Measurements from ENCODE around the gene CARNS1. TPM values are rescaled to one million over a fixed set of nuclear protein-coding genes. Genes with fewer than 3 reads are reported as not detected.

CARNS1 gene
- total and polyA plus RNA-seq, 4 donors = 0.38 to 9.3 (median 7.6) TPM

GRCh38 chr11:67428052-67429001 lies 12.8 kb downstream of the CARNS1 start, which contains the start of gene RPS6KB2:
TSS of gene RPS6KB2 (plus strand) at chr11:67428494. CDS start at chr11:67428546, 52 bp downstream.
- H3K9me3 ChIP-seq (ENCODE audit: control insufficient read depth, low read length) = no peaks in the 10 kb centered on the region
- intact Hi-C loops (cut with DNase I) = no loop called here
- DNase-seq (peak; percentile 99 to 100), ATAC-seq (ENCODE audit: low FRiP score) (peak; percentile 94)
- peak within 1 kb of the TSS; percentile 61 to 75 for H3K4me3 ChIP-seq (ENCODE audit: low read length in 2 of 2)
- H3K4me1 ChIP-seq (ENCODE audit: control insufficient read depth in 1 of 2, insufficient read depth in 2 of 2, low read length in 2 of 2) = no peaks in the 10 kb centered on the region
- H3K27ac ChIP-seq (ENCODE audit: low read depth in 1 of 2, low read length in 2 of 2) = peak within 1 kb of the TSS in 1 of 2 donors; percentile 67
- WGBS, 2 donors = 0% methylated on average over 61 to 68 of the region's 68 CpGs
- H3K36me3 ChIP-seq (ENCODE audit: control insufficient read depth in 1 of 2, insufficient read depth in 2 of 2, low read length in 1 of 2) = no peaks in the 10 kb centered on the region
- H3K27me3 ChIP-seq (ENCODE audit: control insufficient read depth in 1 of 2, insufficient read depth in 2 of 2, low read length in 1 of 2) = no peaks in the 10 kb centered on the region

DNA sequence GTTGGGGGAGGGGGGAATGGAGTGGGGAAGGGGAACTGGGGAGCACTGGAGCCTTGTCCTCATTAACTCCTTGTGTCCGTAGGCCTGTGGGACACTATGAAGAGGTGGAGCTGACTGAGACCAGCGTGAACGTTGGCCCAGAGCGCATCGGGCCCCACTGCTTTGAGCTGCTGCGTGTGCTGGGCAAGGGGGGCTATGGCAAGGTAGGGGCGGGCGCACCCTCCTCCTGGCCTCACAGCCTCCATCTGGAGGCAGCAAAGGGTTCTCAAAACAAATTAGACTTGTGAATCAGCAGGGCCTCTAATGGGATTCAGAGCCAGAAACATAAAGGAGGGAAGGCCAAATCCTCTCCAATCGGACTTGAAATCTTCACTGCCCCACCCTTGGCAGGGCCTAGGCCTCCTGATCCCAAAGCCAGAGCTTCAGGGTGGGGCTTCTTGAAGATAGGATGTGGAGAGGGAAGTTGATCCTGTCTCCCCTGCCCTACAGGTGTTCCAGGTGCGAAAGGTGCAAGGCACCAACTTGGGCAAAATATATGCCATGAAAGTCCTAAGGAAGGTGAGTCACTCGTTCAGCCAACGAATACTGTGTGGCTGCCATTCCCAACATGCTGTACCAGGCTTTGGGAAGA lies 13.7 kb downstream of the CARNS1 start:
- H3K4me1 ChIP-seq (ENCODE audit: control insufficient read depth in 1 of 2, insufficient read depth in 2 of 2, low read length in 2 of 2) = no peaks in the 10 kb centered on the region
- 48 to 50% methylated on average over 12 of the region's 12 CpGs for WGBS, 2 donors
- H3K36me3 ChIP-seq (ENCODE audit: control insufficient read depth in 1 of 2, insufficient read depth in 2 of 2, low read length in 1 of 2) = no peaks in the 10 kb centered on the region
- H3K9me3 ChIP-seq (ENCODE audit: control insufficient read depth, low read length) = no peaks in the 10 kb centered on the region
- ATAC-seq (ENCODE audit: low FRiP score) = no peak
- DNase-seq = no peak
- H3K27ac ChIP-seq (ENCODE audit: low read depth in 1 of 2, low read length in 2 of 2) = no peak overlapping the region
- intact Hi-C loops (cut with DNase I) = no loop called here
- H3K4me3 ChIP-seq (ENCODE audit: low read length in 2 of 2) = peak overlapping the region; percentile 48 to 61
- H3K27me3 ChIP-seq (ENCODE audit: control insufficient read depth in 1 of 2, insufficient read depth in 2 of 2, low read length in 1 of 2) = no peaks in the 10 kb centered on the region

DNA sequence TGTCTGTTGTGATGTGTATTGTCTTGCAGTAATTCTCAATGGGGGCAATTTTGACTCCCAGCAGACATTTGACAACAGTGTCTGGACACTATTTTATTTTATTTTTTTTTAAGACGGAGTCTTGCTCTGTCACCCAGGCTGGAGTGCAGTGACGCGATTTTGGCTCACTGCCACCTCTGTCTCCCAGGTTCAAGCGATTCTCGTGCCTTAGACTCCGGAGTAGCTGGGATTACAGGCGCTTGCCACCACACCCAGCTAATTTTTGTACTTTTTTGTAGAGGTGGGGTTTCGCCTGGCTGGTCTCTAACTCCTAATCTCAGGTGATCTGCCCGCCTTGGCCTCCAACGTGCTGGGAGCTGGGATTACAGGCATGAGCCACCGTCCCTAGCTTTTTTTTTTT lies 14.2 kb downstream of the CARNS1 start:
- DNase-seq = no peak
- H3K4me1 ChIP-seq (ENCODE audit: control insufficient read depth in 1 of 2, insufficient read depth in 2 of 2, low read length in 2 of 2) = no peaks in the 10 kb centered on the region
- no peak for ATAC-seq (ENCODE audit: low FRiP score)
- H3K9me3 ChIP-seq (ENCODE audit: control insufficient read depth, low read length) = no peaks in the 10 kb centered on the region
- H3K36me3 ChIP-seq (ENCODE audit: control insufficient read depth in 1 of 2, insufficient read depth in 2 of 2, low read length in 1 of 2) = peaks cover 0 to 2% of the 10 kb centered on the region in 2 donors
- intact Hi-C loops (cut with DNase I) = no loop called here
- no peak overlapping the region for H3K27ac ChIP-seq (ENCODE audit: low read depth in 1 of 2, low read length in 2 of 2)
- H3K4me3 ChIP-seq (ENCODE audit: low read length in 2 of 2) = no peak overlapping the region
- no peaks in the 10 kb centered on the region for H3K27me3 ChIP-seq (ENCODE audit: control insufficient read depth in 1 of 2, insufficient read depth in 2 of 2, low read length in 1 of 2)
- WGBS, 2 donors = 71% methylated on average over 11 of the region's 11 CpGs

DNA sequence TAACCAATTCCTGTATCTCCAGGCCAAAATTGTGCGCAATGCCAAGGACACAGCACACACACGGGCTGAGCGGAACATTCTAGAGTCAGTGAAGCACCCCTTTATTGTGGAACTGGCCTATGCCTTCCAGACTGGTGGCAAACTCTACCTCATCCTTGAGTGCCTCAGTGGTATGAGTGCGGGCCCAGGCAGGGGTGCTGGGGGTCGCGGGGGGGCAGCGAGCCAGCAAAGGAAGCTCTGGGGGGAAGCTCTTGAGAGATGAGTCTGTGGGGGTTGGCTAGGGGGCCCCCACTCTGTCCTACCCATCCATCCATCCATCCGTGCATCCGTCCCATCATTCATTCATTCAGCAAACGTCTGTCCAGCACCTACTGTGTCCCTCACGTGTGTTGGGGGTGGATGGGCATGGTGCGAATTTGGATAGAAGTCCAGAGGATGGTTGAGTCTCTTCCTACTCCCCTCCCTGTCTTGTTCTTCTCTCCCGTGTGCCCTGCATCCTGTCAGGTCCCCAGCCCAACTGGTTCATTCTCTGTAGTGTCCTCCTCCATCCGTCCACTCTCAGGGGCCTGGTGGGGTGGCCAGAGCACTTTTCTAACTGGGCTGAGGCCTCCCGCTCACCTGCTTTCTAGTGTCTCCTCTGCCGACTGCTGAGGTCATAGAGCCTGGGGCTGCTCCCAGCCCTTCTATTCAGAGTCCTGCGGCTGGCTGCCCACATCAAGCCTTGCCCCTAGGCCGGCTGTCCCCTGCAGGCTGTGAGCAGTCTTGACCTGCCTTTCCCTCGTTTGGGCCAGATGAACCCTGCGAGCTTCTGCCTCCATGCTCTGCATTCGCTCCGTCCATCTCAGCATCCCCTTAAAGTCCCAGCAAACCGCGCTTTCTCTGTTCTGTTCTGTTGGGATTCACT lies 16.1 kb downstream of the CARNS1 start:
- intact Hi-C loops (cut with DNase I) = no loop called here
- ATAC-seq (ENCODE audit: low FRiP score) (no peak), DNase-seq (no peak)
- Histone ChIP-seq H3K4me1 (ENCODE audit: control insufficient read depth in 1 of 2, insufficient read depth in 2 of 2, low read length in 2 of 2) (no peaks in the 10 kb centered on the region), H3K4me3 (ENCODE audit: low read length in 2 of 2) (no peak overlapping the region), H3K27me3 (ENCODE audit: control insufficient read depth in 1 of 2, insufficient read depth in 2 of 2, low read length in 1 of 2) (no peaks in the 10 kb centered on the region), H3K9me3 (ENCODE audit: control insufficient read depth, low read length) (no peaks in the 10 kb centered on the region), H3K27ac (ENCODE audit: low read depth in 1 of 2, low read length in 2 of 2) (no peak overlapping the region), H3K36me3 (ENCODE audit: control insufficient read depth in 1 of 2, insufficient read depth in 2 of 2, low read length in 1 of 2) (peaks cover 0 to 2% of the 10 kb centered on the region in 2 donors)
- WGBS, 2 donors = 89 to 90% methylated on average over 24 of the region's 24 CpGs

DNA sequence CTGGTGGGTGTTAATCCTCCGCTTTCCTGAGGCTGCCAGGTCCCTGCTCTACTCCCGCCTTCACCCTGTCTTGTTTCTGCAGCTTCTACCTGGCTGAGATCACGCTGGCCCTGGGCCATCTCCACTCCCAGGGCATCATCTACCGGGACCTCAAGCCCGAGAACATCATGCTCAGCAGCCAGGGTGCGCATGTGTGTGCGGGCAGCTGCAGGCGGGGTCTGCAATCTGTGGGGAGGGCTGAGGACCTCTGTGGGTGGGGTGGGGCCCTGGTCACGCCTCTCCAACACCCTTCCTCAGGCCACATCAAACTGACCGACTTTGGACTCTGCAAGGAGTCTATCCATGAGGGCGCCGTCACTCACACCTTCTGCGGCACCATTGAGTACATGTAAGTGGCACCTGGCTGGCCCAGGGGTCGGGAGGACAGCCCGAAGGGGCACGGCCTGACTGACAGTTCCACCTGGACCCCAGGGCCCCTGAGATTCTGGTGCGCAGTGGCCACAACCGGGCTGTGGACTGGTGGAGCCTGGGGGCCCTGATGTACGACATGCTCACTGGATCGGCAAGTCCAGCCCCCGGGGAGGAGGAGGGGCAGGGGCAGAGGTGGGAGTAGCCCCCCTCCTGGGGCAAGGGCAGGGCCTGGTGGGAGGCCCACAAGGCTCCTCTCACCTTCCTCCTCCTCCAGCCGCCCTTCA lies 17.3 kb downstream of the CARNS1 start:
- peaks cover 0 to 2% of the 10 kb centered on the region in 2 donors for H3K36me3 ChIP-seq (ENCODE audit: control insufficient read depth in 1 of 2, insufficient read depth in 2 of 2, low read length in 1 of 2)

GRCh38 chr11:67433536-67434394 lies 18.3 kb downstream of the CARNS1 start:
- ATAC-seq (ENCODE audit: low FRiP score) = no peak
- Histone ChIP-seq H3K9me3 (ENCODE audit: control insufficient read depth, low read length) (no peaks in the 10 kb centered on the region), H3K4me3 (ENCODE audit: low read length in 2 of 2) (no peak overlapping the region), H3K27me3 (ENCODE audit: control insufficient read depth in 1 of 2, insufficient read depth in 2 of 2, low read length in 1 of 2) (no peaks in the 10 kb centered on the region), H3K4me1 (ENCODE audit: control insufficient read depth in 1 of 2, insufficient read depth in 2 of 2, low read length in 2 of 2) (no peaks in the 10 kb centered on the region), H3K36me3 (ENCODE audit: control insufficient read depth in 1 of 2, insufficient read depth in 2 of 2, low read length in 1 of 2) (peaks cover 0 to 2% of the 10 kb centered on the region in 2 donors), H3K27ac (ENCODE audit: low read depth in 1 of 2, low read length in 2 of 2) (no peak overlapping the region)
- intact Hi-C loops (cut with DNase I) = no loop called here
- 82% methylated on average over 22 of the region's 22 CpGs for WGBS, 2 donors
- DNase-seq = no peak

More for the DNA sequence above, 17.3 kb downstream of the CARNS1 start:
- ATAC-seq (ENCODE audit: low FRiP score) = no peak
- WGBS, 2 donors = 88 to 92% methylated on average over 20 to 22 of the region's 22 CpGs
- H3K27me3 ChIP-seq (ENCODE audit: control insufficient read depth in 1 of 2, insufficient read depth in 2 of 2, low read length in 1 of 2) = no peaks in the 10 kb centered on the region
- no peak overlapping the region for H3K27ac ChIP-seq (ENCODE audit: low read depth in 1 of 2, low read length in 2 of 2)
- intact Hi-C loops (cut with DNase I) = no loop called here
- H3K4me1 ChIP-seq (ENCODE audit: control insufficient read depth in 1 of 2, insufficient read depth in 2 of 2, low read length in 2 of 2) = no peaks in the 10 kb centered on the region
- no peak overlapping the region for H3K4me3 ChIP-seq (ENCODE audit: low read length in 2 of 2)
- no peaks in the 10 kb centered on the region for H3K9me3 ChIP-seq (ENCODE audit: control insufficient read depth, low read length)
- DNase-seq = no peak

DNA sequence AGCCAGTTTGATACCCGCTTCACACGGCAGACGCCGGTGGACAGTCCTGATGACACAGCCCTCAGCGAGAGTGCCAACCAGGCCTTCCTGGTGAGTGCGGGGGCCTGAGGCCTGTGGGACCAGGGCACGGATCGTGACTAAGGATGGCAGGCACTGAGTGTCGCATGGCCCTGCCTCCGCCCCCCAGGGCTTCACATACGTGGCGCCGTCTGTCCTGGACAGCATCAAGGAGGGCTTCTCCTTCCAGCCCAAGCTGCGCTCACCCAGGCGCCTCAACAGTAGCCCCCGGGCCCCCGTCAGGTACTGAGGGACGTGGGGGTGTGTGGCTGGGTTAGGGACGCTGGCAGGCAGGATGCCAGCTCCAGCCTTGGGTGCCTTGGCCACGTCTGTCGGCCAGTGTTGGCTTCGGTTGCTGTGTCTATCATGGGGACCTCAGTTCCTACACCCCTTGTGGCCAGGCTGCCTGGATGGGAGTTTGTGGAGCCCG lies 19.0 kb downstream of the CARNS1 start:
- H3K9me3 ChIP-seq (ENCODE audit: control insufficient read depth, low read length) = no peaks in the 10 kb centered on the region
- ATAC-seq (ENCODE audit: low FRiP score) (no peak), DNase-seq (no peak)
- 76 to 77% methylated on average over 23 of the region's 23 CpGs for WGBS, 2 donors
- intact Hi-C loops (cut with DNase I) = no loop called here
- no peak overlapping the region for H3K4me3 ChIP-seq (ENCODE audit: low read length in 2 of 2)
- H3K27me3 ChIP-seq (ENCODE audit: control insufficient read depth in 1 of 2, insufficient read depth in 2 of 2, low read length in 1 of 2) = no peaks in the 10 kb centered on the region
- no peaks in the 10 kb centered on the region for H3K4me1 ChIP-seq (ENCODE audit: control insufficient read depth in 1 of 2, insufficient read depth in 2 of 2, low read length in 2 of 2)
- H3K36me3 ChIP-seq (ENCODE audit: control insufficient read depth in 1 of 2, insufficient read depth in 2 of 2, low read length in 1 of 2) = peaks cover 0 to 2% of the 10 kb centered on the region in 2 donors
- H3K27ac ChIP-seq (ENCODE audit: low read depth in 1 of 2, low read length in 2 of 2) = no peak overlapping the region

Measured in aorta (tissue), 5 donors.